GM21619 (cell line): ENCODE data around the gene B3GNT5.

Experiments used
- ATAC-seq: cut with Tn5 transposase; IDR thresholded peaks from one replicate; pipeline ENCODE4 v1.9.1; 2021; ENCODE audit not compliant: unreplicated experiment

The B3GNT5 gene

DNA sequence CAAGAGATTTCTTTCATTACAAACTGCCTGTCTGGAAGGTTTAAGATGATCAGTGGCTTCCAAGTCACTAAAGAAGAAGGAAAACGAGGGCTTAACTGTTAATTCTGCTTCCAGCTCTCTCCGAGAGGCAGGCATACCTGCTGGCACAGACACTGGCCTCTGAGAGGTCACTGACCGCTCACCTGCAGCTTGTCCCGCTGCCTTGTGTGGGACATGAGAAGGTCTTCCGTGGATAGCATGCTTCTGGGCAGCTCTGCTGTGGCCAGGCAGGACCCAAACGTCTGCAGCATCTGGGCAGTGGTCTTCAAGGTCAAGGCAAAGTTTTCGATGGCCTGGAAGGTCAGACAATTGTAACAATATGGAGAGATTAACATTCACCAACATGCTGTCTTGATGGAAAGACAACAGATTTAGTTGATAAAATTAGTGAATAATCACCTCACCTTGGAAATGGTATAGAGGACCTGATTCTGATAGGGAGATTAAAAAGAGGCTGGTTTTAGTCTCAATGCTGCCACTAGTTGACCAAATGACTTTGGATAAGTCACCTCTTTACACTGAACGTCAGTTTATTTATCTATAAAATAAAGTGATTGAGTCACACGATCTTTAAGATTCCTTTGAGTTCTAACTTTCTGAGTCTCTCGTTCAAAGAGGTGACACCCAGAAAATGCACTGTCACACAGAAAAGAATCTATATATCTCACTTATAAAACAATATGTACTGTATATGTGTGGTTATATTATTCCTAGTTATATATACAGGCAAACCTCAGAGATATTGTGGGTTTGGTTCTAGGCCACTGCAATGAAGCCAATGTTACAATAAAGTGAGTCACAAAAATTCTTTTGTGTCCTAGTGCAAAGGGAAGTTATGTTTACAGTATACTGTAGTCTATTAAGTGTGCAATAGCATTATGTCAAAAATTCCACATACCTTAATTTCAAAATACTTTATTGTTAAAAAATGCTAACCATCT is 65.1 kb downstream of the B3GNT5 start:
- ATAC-seq, result no peak

DNA sequence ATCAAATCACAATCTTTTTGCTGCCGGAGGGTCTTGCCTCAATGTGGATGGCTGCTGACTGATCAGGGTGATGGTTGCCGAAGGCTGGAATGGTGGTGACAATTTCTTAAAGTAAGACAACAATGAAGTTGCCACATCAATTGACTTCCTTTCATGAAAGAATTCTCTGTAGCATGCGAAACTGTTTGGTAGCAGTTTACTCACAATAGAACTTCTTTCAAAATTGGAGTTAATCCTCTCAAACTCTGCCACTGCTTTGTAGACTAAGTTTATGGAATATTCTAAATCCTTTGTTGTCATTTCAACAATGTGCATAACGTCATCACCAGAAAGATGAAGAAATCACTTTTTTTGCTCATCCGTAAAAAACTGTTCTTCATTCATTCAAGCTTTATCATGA is 65.8 kb downstream of the B3GNT5 start:
- no peak for ATAC-seq

DNA sequence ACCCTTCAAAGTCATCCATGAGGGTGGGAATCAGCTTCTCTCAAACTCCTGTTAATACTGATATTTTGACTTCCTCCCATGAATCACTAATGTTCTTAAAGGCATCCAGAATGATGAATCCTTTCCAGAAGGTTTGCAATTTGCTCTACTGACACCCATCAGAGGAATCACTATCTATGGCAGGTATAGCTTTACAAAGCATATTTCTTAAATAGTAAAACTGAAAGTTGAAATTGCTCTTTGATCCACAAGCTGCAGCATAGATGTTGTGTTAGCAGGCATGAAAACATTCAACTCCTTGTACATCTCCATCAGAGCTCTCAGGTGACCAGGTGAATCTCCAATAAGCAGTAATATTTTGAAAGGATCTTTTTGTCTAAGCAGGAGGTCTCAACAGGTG is 66.3 kb downstream of the B3GNT5 start:
- ATAC-seq, result no peak
